Subcutaneous abdominal adipose tissue (tissue), 5 donors: ENCODE measurements around the gene ABR.
A peak's percentile ranks its signal among the peaks of the same experiment; 100 is the strongest.
"Not testable (repeated sequence)": the region's sequence is repeated elsewhere in the genome, so short reads cannot be mapped to it uniquely, and the experiment has no call there.

Experiments
- H3K27ac ChIP-seq: one replicate; pipeline ENCODE4 v1.7.0; 2013; ENCODE audit warnings: low read depth, mild to moderate bottlenecking, inconsistent platforms, low read length, moderate library complexity
- H3K27me3 ChIP-seq, 5 donors: one replicate each; pipeline ENCODE4 v1.7.0; 2013; ENCODE audit warnings: low read length in 5 of 5, inconsistent platforms in 1 of 5; ENCODE audit not compliant: control insufficient read depth in 5 of 5, insufficient read depth in 4 of 5
- H3K36me3 ChIP-seq, 5 donors: one replicate each; pipeline ENCODE4 v1.7.0; 2013; ENCODE audit warnings: low read length in 5 of 5; ENCODE audit not compliant: control insufficient read depth in 5 of 5, insufficient read depth in 5 of 5
- H3K4me1 ChIP-seq, 5 donors: one replicate each; pipeline ENCODE4 v1.7.0; 2013; ENCODE audit warnings: low read length in 5 of 5, mild to moderate bottlenecking in 3 of 5, moderate library complexity in 1 of 5; ENCODE audit not compliant: control insufficient read depth in 5 of 5, insufficient read depth in 5 of 5
- H3K4me3 ChIP-seq, 5 donors: one replicate each; pipeline ENCODE4 v1.7.0; 2013; ENCODE audit warnings: low read length in 5 of 5, low read depth in 1 of 5
- H3K9ac ChIP-seq, 5 donors: one replicate each; pipeline ENCODE4 v1.7.0; 2013; ENCODE audit warnings: low read length in 5 of 5, mild to moderate bottlenecking in 4 of 5, moderate library complexity in 3 of 5
- H3K9me3 ChIP-seq, 5 donors: one replicate each; pipeline ENCODE4 v1.7.0; 2013; ENCODE audit warnings: low read length in 5 of 5; ENCODE audit not compliant: control insufficient read depth in 5 of 5
- donor health status: healthy.
- donor health status: healthy.
- donor health status: healthy.
- donor health status: healthy.
- donor health status: healthy.

ABR gene

DNA sequence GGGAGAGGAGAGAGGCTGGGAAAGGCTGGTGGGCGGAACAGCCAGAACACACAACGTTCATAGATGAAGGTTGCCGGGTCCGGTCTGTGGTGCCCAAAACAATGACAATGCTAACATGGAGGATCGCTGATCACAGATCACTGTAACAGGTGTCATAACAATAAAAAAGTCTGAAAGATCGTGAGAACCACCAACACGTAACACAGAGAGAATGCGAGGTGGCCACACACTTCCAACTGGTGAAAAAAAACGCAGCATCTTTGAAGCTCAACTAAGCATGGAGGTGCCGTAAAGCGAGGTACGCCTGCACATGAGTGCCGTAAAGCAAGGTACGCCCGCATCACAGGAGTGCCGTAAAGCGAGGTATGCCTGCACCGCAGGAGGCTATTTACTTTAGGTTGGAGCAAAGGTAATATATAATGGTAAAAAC lies 42.3 kb downstream of the ABR start:
- no peak overlapping the region for H3K27ac ChIP-seq
- peaks cover 0 to 9% (median 0%) of the 10 kb centered on the region in 5 donors for H3K4me1 ChIP-seq
- no peaks in the 10 kb centered on the region for H3K36me3 ChIP-seq
- no peaks in the 10 kb centered on the region for H3K9me3 ChIP-seq
- peaks cover 0 to 2% (median 0%) of the 10 kb centered on the region in 5 donors for H3K27me3 ChIP-seq
- no peak overlapping the region for H3K9ac ChIP-seq
- H3K4me3 ChIP-seq = peak overlapping the region in 1 of 5 donors; percentile 39

DNA sequence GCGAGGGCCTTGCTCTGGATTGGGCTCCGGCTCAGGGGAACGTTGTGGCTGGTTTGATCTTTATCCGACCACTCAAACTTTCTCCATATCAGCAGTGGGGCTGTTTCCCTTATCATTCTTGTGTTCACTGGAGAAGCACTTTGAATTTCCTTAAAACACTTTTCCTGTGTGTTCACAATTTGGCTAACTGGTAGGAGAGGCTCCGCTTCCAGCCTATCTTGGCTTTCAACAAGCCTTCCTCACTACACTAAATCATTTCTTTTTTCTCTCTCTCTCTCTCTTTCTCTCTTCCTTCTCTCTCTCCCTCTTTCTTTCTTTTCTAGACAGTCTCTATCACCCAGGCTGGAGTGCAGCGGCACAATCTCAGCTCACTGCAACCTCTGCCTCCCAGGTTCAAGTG lies 43.0 kb downstream of the ABR start:
- H3K4me1 ChIP-seq = peaks cover 0 to 9% (median 0%) of the 10 kb centered on the region in 5 donors
- H3K9ac ChIP-seq = no peak overlapping the region
- H3K27ac ChIP-seq = no peak overlapping the region
- H3K27me3 ChIP-seq = peaks cover 0 to 2% (median 0%) of the 10 kb centered on the region in 5 donors
- H3K9me3 ChIP-seq = no peaks in the 10 kb centered on the region
- H3K4me3 ChIP-seq = no peak overlapping the region
- no peaks in the 10 kb centered on the region for H3K36me3 ChIP-seq

DNA sequence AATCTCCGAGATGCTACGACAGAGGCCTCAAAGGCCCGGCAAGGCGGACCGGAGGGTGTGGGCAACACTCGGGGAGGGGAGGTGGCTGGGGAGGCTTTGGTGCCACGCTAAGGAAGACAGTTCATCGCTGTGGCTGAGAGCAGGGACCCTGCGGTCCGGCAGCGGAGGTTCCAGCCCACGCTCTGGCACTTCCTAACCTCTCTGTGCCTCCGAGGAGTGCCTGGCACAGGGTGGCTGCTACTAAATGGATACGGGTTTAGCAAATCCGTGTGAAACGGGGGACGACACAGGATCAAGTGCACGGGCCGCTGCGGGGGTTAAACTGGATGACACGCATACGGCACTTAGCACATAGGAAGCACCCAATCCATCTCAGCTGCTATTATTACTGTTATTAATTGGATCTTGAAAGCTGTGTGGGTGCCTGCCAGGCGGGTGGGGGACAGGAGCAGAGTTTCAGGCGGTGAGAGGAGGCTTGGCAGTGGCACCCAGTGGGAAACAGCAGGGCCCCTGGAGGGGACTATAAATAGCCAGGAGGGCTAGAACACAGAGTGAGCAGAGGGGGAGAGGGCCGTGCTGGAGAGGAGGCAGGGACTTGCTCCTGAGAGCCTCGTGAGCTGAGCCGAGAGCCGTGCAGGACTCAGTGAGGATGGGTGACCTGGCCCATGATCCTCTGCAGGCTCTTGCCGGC lies 45.0 kb downstream of the ABR start:
- no peak overlapping the region for H3K9ac ChIP-seq
- H3K4me1 ChIP-seq = peaks cover 0 to 9% (median 0%) of the 10 kb centered on the region in 5 donors
- no peak overlapping the region for H3K27ac ChIP-seq
- H3K27me3 ChIP-seq = peaks cover 0 to 2% (median 0%) of the 10 kb centered on the region in 5 donors
- H3K9me3 ChIP-seq = no peaks in the 10 kb centered on the region
- H3K4me3 ChIP-seq = no peak overlapping the region
- H3K36me3 ChIP-seq = no peaks in the 10 kb centered on the region

DNA sequence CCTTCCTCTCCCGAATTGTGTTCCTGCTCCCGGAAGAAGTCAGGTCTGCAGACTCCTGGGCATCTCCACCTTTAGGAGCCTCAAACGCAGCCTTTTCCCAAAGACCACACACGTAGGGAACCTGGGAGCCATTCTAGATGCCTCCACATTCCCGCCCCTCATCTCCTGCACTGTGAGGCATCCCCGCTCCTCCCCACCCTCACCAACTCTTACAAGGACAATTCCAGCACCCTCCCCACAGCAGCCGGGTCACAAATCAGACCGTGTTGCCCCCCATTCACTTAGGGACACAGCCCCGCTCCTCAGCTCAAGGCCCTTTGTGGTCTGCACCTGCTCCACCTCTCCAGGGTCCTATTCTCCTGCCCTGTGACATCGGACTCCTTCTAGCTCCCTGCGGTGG lies 49.6 kb downstream of the ABR start:
- Histone ChIP-seq H3K9me3 (peaks cover 0 to 7% (median 3%) of the 10 kb centered on the region in 5 donors), H3K4me1 (peaks cover 0 to 9% (median 0%) of the 10 kb centered on the region in 5 donors), H3K27me3 (peaks cover 0 to 2% (median 0%) of the 10 kb centered on the region in 5 donors)

DNA sequence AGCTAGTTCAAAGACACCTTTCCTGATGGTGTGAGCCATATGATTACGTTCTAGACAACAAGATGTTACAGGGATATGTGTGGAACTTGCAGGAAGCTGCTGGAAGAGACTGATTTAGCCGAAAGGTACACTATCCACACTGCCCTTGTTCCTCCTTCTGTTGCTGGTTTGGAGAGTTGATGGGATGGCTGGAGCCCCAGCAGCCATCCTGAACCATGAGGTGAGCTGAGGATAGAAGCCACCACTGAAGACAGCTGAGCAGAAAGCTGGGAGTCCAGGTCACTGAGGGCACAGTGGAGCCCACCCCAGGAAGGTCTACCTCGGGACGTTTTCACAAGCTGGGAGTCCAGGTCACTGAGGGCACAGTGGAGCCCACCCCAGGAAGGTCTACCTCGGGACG lies 51.3 kb downstream of the ABR start:
- not testable (repeated sequence) for H3K4me3 ChIP-seq, H3K4me1 ChIP-seq, H3K27me3 ChIP-seq, H3K9me3 ChIP-seq, H3K9ac ChIP-seq, H3K27ac ChIP-seq
- peaks cover 0 to 12% (median 8%) of the 10 kb centered on the region in 5 donors for H3K36me3 ChIP-seq

More for the DNA sequence above, 49.6 kb downstream of the ABR start:
- no peak overlapping the region for H3K9ac ChIP-seq
- no peak overlapping the region for H3K4me3 ChIP-seq
- H3K27ac ChIP-seq = no peak overlapping the region
- peaks cover 0 to 3% (median under 1%) of the 10 kb centered on the region in 5 donors for H3K36me3 ChIP-seq

DNA sequence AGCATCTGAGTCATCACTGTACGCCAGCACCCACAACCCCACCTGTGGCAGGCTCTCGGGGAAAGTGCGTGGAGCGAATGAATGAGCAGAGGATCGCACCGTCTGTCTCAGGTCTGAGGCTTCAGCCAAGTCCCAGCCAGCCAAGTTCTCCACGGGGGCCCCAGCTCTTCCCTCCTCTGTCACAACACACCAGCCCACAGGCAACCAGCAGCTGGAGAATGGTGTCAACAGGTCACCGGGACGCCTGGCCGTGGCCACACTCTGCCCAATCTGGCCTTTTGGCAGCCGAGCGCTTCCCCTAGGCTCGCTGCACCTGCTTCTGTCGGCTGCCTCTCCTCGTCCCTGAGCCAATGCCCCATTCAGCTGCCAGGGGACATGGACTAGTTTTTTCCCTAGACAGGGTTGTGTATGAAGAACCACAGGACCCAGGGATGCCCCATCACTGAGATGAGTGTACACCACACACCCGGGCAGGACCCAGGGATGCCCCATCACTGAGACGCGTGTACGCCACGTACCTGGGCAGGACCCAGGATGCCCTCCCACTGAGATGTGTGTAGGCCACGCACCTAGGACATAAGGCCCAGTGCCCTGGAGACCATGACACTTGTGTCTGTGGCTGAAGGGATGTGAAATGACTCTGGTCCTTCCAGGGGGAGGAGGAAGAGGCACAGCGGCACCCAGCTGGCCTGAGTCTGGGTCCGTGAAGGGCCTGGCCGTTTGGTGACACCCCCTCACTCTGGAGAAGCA lies 52.8 kb downstream of the ABR start:
- peaks cover 2 to 16% (median 15%) of the 10 kb centered on the region in 5 donors for H3K4me1 ChIP-seq
- H3K36me3 ChIP-seq = peaks cover 0 to 12% (median 8%) of the 10 kb centered on the region in 5 donors

DNA sequence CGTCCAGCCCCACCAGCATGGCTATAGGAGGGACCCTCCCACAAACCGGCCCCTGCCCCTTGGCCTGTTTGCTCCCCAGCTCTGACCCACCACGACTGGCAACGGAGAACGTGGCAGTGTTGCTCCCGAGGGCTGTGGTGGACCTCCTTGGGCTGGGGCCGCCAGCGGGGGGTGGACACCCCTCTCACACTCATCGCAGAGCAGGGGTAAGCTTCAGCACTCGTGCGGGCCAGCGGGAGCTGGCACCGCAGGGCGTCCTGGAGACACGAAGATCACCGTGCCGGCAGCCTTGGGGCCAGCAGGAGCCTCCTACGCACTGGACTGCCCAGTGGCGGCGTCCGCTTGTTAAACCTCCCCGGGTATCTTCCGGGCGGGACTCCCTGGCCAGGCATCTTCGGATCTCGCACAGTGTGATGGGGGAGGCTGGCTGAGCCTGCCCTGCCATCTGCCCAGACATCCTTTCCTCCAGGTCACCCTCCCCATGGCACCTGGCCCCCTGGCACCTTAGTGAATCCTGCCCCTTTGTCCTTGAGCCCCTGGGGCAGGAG lies 53.5 kb downstream of the ABR start:
- Histone ChIP-seq H3K4me3 (no peak overlapping the region), H3K9me3 (peaks cover 0 to 7% (median 3%) of the 10 kb centered on the region in 5 donors), H3K27ac (no peak overlapping the region), H3K4me1 (peaks cover 2 to 16% (median 15%) of the 10 kb centered on the region in 5 donors), H3K27me3 (peaks cover 0 to 6% (median 0%) of the 10 kb centered on the region in 5 donors), H3K9ac (no peak overlapping the region), H3K36me3 (peaks cover 0 to 12% (median 8%) of the 10 kb centered on the region in 5 donors)

More for the DNA sequence above, 52.8 kb downstream of the ABR start:
- H3K9ac ChIP-seq = no peak overlapping the region
- H3K9me3 ChIP-seq = peaks cover 0 to 7% (median 3%) of the 10 kb centered on the region in 5 donors
- H3K27ac ChIP-seq = no peak overlapping the region
- peaks cover 0 to 6% (median 0%) of the 10 kb centered on the region in 5 donors for H3K27me3 ChIP-seq
- H3K4me3 ChIP-seq = no peak overlapping the region

DNA sequence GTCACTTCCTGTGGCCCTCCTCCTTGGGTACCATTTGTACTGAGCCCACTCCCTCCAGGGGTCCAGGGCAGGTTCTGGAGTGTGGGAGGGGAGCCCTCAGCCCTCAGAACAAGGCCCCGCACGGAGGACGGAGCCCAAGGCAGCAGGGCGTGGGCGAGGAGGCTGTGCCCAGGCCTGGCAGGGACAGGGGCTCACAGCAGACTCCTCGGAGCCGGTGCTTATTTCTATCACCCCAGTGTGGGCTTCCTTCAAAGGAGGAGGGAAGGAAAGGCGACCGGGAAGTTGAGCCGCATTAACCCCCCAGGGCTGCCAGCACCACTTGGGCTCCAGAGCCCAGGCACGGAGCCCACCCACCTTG lies 54.0 kb downstream of the ABR start:
- Histone ChIP-seq H3K4me3 (no peak overlapping the region), H3K27me3 (peaks cover 0 to 6% (median 0%) of the 10 kb centered on the region in 5 donors), H3K4me1 (peaks cover 2 to 16% (median 15%) of the 10 kb centered on the region in 5 donors), H3K9me3 (peaks cover 0 to 7% (median 3%) of the 10 kb centered on the region in 5 donors), H3K9ac (no peak overlapping the region), H3K27ac (no peak overlapping the region), H3K36me3 (peaks cover 0 to 14% (median 11%) of the 10 kb centered on the region in 5 donors)

DNA sequence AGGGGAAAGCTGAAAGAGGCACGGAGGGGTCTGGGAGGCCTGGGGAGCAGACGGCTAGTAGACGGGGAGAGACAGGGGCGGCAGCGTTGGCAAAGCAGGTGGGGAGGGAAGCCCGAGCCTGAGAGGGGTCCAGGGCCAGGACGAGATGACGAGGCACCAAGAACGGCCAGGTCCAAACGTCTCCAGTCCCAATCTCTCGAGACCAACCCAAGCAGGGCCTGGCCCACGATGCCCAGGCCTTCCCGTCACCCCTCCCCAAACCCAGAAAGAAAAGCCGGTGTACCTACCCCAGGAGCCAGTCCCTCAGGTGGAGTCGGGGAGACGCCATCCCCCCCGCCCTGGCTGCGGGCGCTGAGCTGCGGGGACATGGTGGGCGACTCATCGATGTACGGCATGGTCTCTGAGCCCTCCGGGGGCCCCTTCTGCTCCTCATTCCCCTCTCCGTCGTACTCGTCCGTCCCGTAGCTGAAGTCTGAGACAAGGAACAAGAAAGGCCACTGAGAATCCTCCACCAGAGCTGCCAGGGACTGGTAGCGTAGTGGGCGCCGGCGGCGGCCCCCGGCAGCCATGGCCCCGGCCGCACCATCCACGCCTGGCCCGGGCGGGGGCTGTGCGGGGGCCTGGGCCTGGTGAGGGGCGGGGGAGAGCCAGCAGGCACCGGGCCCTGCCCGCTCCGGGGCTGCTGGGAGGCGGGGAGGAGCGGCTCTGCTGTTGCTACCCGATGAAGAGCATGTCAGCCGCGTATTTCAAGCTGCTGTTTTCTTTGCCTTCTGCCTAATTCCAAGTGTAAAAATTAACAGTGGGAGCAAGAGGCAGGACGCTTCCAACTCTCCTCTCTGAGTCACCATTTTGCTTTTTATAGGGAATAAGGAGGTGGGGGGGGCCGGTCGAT lies 54.6 kb downstream of the ABR start:
- peaks cover 0 to 7% (median 3%) of the 10 kb centered on the region in 5 donors for H3K9me3 ChIP-seq
- H3K27ac ChIP-seq = no peak overlapping the region
- peaks cover 2 to 16% (median 15%) of the 10 kb centered on the region in 5 donors for H3K4me1 ChIP-seq
- no peak overlapping the region for H3K4me3 ChIP-seq
- H3K27me3 ChIP-seq = peaks cover 0 to 6% (median 0%) of the 10 kb centered on the region in 5 donors
- H3K36me3 ChIP-seq = peaks cover 0 to 16% (median 11%) of the 10 kb centered on the region in 5 donors
- no peak overlapping the region for H3K9ac ChIP-seq
